HG03520 (cell line): Measurements from ENCODE around the gene SPAG6.
"Not testable (repeated sequence)": the region's sequence is repeated elsewhere in the genome, so short reads cannot be mapped to it uniquely, and the experiment has no call there.

ENCODE experiments used
- ATAC-seq: cut with Tn5 transposase; IDR thresholded peaks from one replicate; pipeline ENCODE4 v1.9.1; 2021; ENCODE audit warnings: mild to moderate bottlenecking, moderate library complexity; ENCODE audit not compliant: unreplicated experiment

SPAG6 gene

DNA sequence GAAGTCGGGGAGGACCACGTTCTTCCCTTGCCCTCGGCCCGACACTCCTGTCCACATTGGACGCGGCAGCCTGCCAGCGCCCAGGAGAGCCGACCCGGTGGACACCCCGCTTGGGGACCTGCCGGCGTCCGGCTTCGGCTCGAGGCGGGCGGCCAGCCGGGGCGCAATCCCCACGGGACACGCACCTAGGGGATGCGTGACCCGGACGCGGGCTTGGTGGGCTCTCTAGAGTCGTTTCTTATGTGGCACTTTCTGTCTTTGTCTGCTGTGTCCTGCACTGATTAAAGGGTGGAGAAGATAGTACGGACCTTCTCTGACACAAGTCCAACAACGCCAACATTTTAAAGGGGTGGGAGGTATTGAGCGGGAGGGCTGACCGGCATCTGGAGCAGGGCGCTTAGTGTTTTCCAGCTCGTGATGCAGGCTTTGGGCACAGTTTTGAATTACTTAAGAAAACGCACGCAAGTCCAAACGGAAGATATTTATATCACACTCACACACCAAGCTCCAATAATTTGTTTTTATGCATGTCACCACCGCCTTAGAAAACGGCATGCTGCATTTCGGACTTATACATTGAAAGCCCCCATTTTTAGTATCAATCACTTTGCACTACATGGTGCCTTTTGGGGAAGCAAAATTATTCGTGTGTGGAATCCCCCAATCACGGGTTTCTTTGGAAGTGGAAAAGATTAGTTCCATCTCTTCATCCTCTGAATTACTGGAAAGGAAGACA is 3.9 kb upstream of the SPAG6 start:
- no peak for ATAC-seq

- no peak for ATAC-seq
Measured at GRCh38 chr10:22341926-22342196, 3.4 kb upstream of the SPAG6 start.

GRCh38 chr10:22342421-22342820 is 2.9 kb upstream of the SPAG6 start:
- ATAC-seq, result no peak

- ATAC-seq, result no peak
Measured at GRCh38 chr10:22343731-22344130, 1.6 kb upstream of the SPAG6 start.

GRCh38 chr10:22344249-22344648 is 1.0 kb upstream of the SPAG6 start:
- no peak for ATAC-seq

GRCh38 chr10:22344781-22345300 is 455 bp upstream of the SPAG6 start:
- ATAC-seq, result no peak

- no peak for ATAC-seq
Measured at GRCh38 chr10:22346096-22346661, 883 bp downstream of the SPAG6 start.

DNA sequence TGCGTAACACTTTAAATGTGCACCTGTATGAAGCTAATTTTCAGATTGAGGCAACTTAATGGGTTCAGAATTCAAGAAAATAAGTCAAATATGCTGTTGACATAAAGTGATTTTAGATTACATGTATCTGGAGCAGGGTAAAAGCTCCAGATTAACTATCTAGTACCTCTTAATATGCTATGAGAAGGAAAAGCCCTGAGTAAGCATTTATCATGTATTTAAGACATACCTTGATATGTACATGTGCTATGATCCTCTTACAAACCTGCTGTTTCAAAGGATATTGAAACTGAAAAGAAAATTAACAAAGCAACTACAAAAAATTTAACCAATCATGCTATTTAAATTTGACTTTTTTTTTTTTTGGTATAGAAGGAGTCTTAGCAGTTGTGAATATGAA is 4.5 kb downstream of the SPAG6 start:
- ATAC-seq, result no peak

- no peak for ATAC-seq
Measured at GRCh38 chr10:22351131-22351703, 5.9 kb downstream of the SPAG6 start.

- ATAC-seq, result no peak
Measured at GRCh38 chr10:22356324-22356873, 11.1 kb downstream of the SPAG6 start.

- ATAC-seq, result not testable (repeated sequence)
Measured at GRCh38 chr10:22357770-22358169, 12.5 kb downstream of the SPAG6 start.

DNA sequence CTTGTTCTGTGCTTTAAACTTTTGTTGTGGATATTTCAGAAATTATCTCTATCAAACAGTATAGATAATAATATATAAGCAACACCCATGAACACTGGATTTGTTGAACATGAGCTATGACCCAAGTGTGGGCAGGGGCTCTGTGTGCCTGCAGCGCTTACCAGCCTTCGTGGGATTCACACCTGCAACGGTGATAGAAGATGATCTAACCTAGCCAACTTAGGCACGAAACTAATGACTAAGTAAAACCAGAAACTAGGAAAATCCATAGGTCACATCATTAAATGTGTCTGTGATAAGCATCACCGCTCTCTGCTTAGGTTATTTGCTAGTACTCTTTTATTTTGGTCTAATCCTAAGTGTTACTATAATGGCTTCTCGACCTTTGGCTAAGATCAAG is 18.0 kb downstream of the SPAG6 start:
- no peak for ATAC-seq

- no peak for ATAC-seq
Measured at GRCh38 chr10:22364407-22365140, 19.3 kb downstream of the SPAG6 start.

GRCh38 chr10:22365233-22365632 is 19.9 kb downstream of the SPAG6 start:
- ATAC-seq, result no peak

DNA sequence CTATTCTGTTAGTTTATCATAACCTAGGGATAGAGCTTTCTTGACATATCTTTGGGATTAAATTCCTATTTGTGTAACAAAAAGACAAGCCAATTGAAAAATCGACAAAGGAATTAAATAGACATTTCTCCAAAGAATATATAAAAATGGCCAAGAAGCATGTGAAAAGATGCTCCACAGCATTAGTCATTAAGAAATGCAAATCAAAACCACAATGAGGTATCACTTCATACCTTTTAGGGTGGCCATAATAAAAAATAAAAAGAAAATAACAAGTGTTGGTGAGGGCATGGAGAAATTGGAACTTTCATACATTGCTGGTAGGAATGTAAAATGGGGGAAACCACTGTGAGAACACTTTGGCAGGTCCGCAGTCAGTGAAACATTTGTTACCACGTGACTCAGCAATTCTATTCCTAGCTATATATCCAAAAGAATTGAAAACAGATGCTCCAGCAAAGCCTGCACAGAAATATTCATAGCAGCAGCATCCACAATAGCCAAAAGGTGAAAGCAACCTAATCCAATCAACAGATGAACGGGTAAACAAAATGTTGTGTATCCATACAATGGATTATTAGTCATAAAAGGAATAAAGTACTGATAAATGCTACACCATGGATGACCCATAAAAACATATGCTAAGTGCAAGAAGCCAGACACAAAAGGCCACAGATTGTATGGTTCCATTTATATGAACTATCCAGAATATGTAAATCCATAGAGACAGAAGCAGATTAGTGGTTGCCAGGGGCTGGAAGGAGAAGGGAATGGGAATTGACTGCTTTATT is 20.5 kb downstream of the SPAG6 start:
- no peak for ATAC-seq

DNA sequence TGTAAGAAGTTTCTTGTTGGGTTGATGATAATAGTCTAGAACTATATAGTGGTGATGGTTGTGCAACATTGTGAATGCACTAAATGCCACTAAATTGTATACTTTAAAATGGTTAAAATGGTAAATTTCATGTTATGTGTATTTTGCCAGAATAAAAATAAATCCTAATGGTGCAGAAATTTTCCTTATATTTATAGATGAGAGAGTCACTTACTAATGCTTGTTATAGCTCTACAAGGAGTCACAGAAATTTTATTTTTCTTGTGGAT is 21.1 kb downstream of the SPAG6 start:
- no peak for ATAC-seq

DNA sequence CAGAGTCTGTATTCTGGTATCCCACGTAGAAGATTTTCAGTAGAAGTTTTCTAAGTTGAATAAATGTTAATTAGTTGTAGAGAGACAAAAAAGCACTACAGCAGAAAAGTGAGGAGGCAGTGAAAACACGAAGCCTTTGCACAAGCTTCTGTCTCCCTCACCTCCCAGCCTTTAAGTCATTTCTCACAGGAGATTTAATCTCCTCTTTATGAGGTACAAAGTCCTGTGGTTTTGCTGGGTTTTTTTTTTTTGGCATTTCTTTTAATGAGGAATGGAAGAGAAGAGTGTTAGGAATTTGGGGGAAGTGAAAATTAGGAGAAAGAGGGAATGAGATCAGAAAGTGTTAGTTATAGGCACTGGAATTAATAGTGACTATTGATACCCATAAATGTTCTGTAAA is 21.5 kb downstream of the SPAG6 start:
- no peak for ATAC-seq

DNA sequence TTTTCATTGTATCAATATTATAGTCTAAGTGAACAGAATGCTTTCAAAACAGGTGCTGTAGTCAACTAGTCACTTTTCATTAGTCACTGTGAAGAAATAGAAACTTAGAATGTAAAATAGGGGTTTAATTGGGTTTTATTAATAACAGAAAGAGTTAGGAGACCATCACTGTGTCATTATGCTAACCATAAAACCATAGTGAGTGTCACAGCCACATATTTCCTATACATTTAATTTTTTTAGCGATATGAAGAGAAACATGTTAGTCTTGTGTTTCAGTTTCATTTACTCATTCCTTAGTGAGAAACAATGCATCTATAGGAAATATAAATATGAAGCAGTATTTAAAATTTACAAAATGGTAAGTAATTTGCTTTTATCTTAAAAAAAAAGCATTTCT is 22.2 kb downstream of the SPAG6 start:
- ATAC-seq, result no peak

DNA sequence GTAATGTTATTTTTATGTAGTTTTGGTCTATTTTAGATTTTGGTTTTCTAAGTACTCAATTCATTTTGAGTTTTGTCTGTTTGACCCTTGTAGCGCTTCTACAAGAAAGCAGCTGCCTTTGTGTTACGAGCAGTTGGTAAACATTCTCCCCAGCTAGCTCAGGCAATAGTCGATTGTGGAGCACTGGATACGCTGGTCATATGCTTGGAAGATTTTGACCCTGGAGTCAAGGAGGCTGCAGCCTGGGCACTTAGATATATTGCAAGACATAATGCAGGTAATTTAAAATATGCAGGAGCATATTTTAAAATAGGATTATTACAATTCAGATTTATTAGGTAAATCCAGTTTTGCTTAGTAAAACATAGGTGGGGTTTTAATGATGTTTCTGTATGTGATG is 23.1 kb downstream of the SPAG6 start:
- ATAC-seq, result no peak

- no peak for ATAC-seq
Measured at GRCh38 chr10:22368981-22369380, 23.7 kb downstream of the SPAG6 start.

- ATAC-seq, result peak; percentile 76
Measured at GRCh38 chr10:22369434-22370072, 24.3 kb downstream of the SPAG6 start.
